ENCODE measurements around the gene DLGAP4. TPM values are rescaled to one million over a fixed set of nuclear protein-coding genes. Genes with fewer than 3 reads are reported as not detected.

Gene DLGAP4
- total RNA-seq, 1 experiment from 2014 or later: 40.3 TPM

GRCh38 chr20:36284751-36285150 is 21.4 kb upstream of the DLGAP4 start:
- Histone ChIP-seq H3K36me3 (ENCODE audit: control insufficient read depth in 1 of 2, insufficient read depth in 2 of 2, low read length in 2 of 2) (no peaks in the 10 kb centered on the region), H3K9ac (ENCODE audit: low read length) (no peak overlapping the region), H3K27me3 (ENCODE audit: insufficient read depth, low read length) (peaks cover 9% of the 10 kb centered on the region), H3K4me1 (ENCODE audit: control insufficient read depth in 1 of 2, insufficient read depth in 2 of 2, low read length in 2 of 2) (no peaks in the 10 kb centered on the region), H3K4me2 (ENCODE audit: low read length) (no peak overlapping the region), H3K9me2 (ENCODE audit: insufficient read depth) (no peaks in the 10 kb centered on the region), H4K20me1 (ENCODE audit: insufficient read depth) (no peaks in the 10 kb centered on the region), H3K27ac (ENCODE audit: low read depth, low read length) (no peak overlapping the region), H3K4me3 (replicated peaks in 1 of 2; ENCODE audit: low read depth in 1 of 2, low read length in 2 of 2) (no peak overlapping the region), H3K9me3 (ENCODE audit: control insufficient read depth in 1 of 2, insufficient read depth in 1 of 2, low read depth in 1 of 2, low read length in 2 of 2) (no peaks in the 10 kb centered on the region), H2AFZ (ENCODE audit: low read depth, low read length, poor library complexity, severe bottlenecking) (no peak overlapping the region), H3K79me2 (ENCODE audit: insufficient read depth, low read length) (no peaks in the 10 kb centered on the region)
- TF ChIP-seq REST (IDR thresholded peaks at IDR 0.05; ENCODE audit: low read depth): no peak
- TF ChIP-seq ZNF274 (IDR thresholded peaks at IDR 0.05; ENCODE audit: low read depth, low read length): no peak
- TF ChIP-seq POLR2A (IDR thresholded peaks at IDR 0.05; ENCODE audit: borderline replicate concordance, extremely low read depth, insufficient read depth, insufficient read length): no peak
- no peak for TF ChIP-seq EGR1 (IDR thresholded peaks at IDR 0.05; ENCODE audit: low read depth)
- TF ChIP-seq EZH2 (IDR thresholded peaks at IDR 0.05): no peak
- TF ChIP-seq SIN3A (IDR thresholded peaks at IDR 0.05; ENCODE audit: low read depth): no peak
- TF ChIP-seq CEBPB (IDR thresholded peaks at IDR 0.05; ENCODE audit: low read depth): no peak
- TF ChIP-seq JUND (IDR thresholded peaks at IDR 0.05): no peak
- TF ChIP-seq RAD21 (IDR thresholded peaks at IDR 0.05; ENCODE audit: low read depth): no peak
- no TSS peak for BruUV-seq (replicated peaks)
- ChIA-PET RAD21 (ENCODE audit: low non-redundant PET in 1 of 2, low total read pairs in 2 of 2, uncharacterized antibody in 2 of 2, unreplicated experiment in 2 of 2) (no interaction called here), CTCF (no interaction called here), POLR2A (no interaction called here)
- intact Hi-C loops (cut with micrococcal nuclease): no loop called here
- ATAC-seq (no peak), DNase-seq (ENCODE audit: low read depth, low spot score) (no peak)
